Lower lobe of right lung (tissue), 2 donors: Measurements from ENCODE around the gene HMOX1. TPM values are rescaled to one million over a fixed set of nuclear protein-coding genes. Genes with fewer than 3 reads are reported as not detected.

Experiments
- ATAC-seq, 2 donors: fragments of 200-7000 bp; cut with Tn5 transposase; one replicate each; pipeline ENCODE4 v1.9.1; 2020 to 2022; ENCODE audit warnings: mild to moderate bottlenecking in 2 of 2, moderate library complexity in 2 of 2
- DNase-seq: peaks from one replicate; pipeline ENCODE4 v3.0.0-alpha.2; 2020
- H3K27ac ChIP-seq: fragments of 200-600 bp; one replicate; pipeline ENCODE4 v1.8.0; 2022
- H3K27me3 ChIP-seq: fragments of 200-600 bp; one replicate; pipeline ENCODE4 v1.8.0; 2022; ENCODE audit warnings: low read depth
- H3K36me3 ChIP-seq: fragments of 200-600 bp; one replicate; pipeline ENCODE4 v1.8.0; 2022; ENCODE audit warnings: mild to moderate bottlenecking
- H3K4me1 ChIP-seq: fragments of 200-600 bp; one replicate; pipeline ENCODE4 v1.8.0; 2022
- H3K4me3 ChIP-seq: fragments of 200-600 bp; one replicate; pipeline ENCODE4 v1.8.0; 2022; ENCODE audit warnings: mild to moderate bottlenecking
- H3K9me3 ChIP-seq: fragments of 200-600 bp; one replicate; pipeline ENCODE4 v1.8.0; 2022
- CTCF ChIP-seq: fragments of 200-600 bp; IDR thresholded peaks from one replicate; pipeline ENCODE4 v1.8.0; 2022; ENCODE audit warnings: antibody characterized with exemption, mild to moderate bottlenecking
- intact Hi-C: fragments of 100-400 bp; cut with DNase I; formaldehyde crosslinking; loops from one replicate; pipeline ENCODE4 v1.11.0; 2022
- total RNA-seq: library from RNA; stranded (reverse); fragmentation: NEBNext Ultra II Directional; extraction: Animal tissue kit (Norgen Biotek cat#: 25700); gene quantifications from one replicate; pipeline ENCODE4 v1.2.1, GENCODE V29; 2021
- donor health status: DM: no; HTN: yes; CAD: no; lungs with severe emphysema.

Gene HMOX1
- total RNA-seq, 1 donor from 2014 or later, result 68.3 TPM

- peaks cover 10% of the 10 kb centered on the region for H3K4me1 ChIP-seq
- no peaks in the 10 kb centered on the region for H3K27me3 ChIP-seq
- H3K27ac ChIP-seq, result no peak overlapping the region
- no peaks in the 10 kb centered on the region for H3K9me3 ChIP-seq
- intact Hi-C loops, result no loop called here
- no peak overlapping the region for H3K4me3 ChIP-seq
- DNase-seq, result no peak
- TF ChIP-seq CTCF, result no peak
- H3K36me3 ChIP-seq, result peaks cover 68% of the 10 kb centered on the region
- ATAC-seq, result no peak
Measured at GRCh38 chr22:35344956-35345690, 35.8 kb upstream of the HMOX1 start.

- Histone ChIP-seq H3K9me3 (no peaks in the 10 kb centered on the region), H3K27ac (no peak overlapping the region), H3K4me3 (no peak overlapping the region), H3K36me3 (peaks cover 60% of the 10 kb centered on the region), H3K4me1 (peaks cover 15% of the 10 kb centered on the region), H3K27me3 (no peaks in the 10 kb centered on the region)
- DNase-seq (no peak), ATAC-seq (no peak)
- TF ChIP-seq CTCF, result no peak
- intact Hi-C loops, result no loop called here
Measured at GRCh38 chr22:35345808-35346505, 34.9 kb upstream of the HMOX1 start.

- peaks cover 52% of the 10 kb centered on the region for H3K36me3 ChIP-seq
- intact Hi-C loops, result no loop called here
- ATAC-seq, result no peak
Measured at GRCh38 chr22:35346596-35347220, 34.2 kb upstream of the HMOX1 start.

GRCh38 chr22:35347462-35347861 is 33.4 kb upstream of the HMOX1 start:
- DNase-seq (no peak), ATAC-seq (no peak)
- peaks cover 45% of the 10 kb centered on the region for H3K36me3 ChIP-seq
- H3K9me3 ChIP-seq, result no peaks in the 10 kb centered on the region
- H3K4me3 ChIP-seq, result no peak overlapping the region
- intact Hi-C loops, result no loop called here
- no peaks in the 10 kb centered on the region for H3K27me3 ChIP-seq
- peaks cover 29% of the 10 kb centered on the region for H3K4me1 ChIP-seq
- TF ChIP-seq CTCF, result no peak
- H3K27ac ChIP-seq, result no peak overlapping the region

More at GRCh38 chr22:35346596-35347220, 34.2 kb upstream of the HMOX1 start:
- TF ChIP-seq CTCF, result no peak
- Histone ChIP-seq H3K4me1 (peaks cover 22% of the 10 kb centered on the region), H3K9me3 (no peaks in the 10 kb centered on the region), H3K27ac (no peak overlapping the region), H3K27me3 (no peaks in the 10 kb centered on the region), H3K4me3 (no peak overlapping the region)
- DNase-seq, result no peak

- no peak overlapping the region for H3K27ac ChIP-seq
- ATAC-seq (no peak), DNase-seq (no peak)
- peaks cover 35% of the 10 kb centered on the region for H3K4me1 ChIP-seq
- H3K27me3 ChIP-seq, result no peaks in the 10 kb centered on the region
- intact Hi-C loops, result no loop called here
- no peak overlapping the region for H3K4me3 ChIP-seq
- no peaks in the 10 kb centered on the region for H3K9me3 ChIP-seq
- peaks cover 45% of the 10 kb centered on the region for H3K36me3 ChIP-seq
- no peak for TF ChIP-seq CTCF
Measured at GRCh38 chr22:35348026-35348590, 32.8 kb upstream of the HMOX1 start.
